ENCODE data around the gene PCNP. TPM values are rescaled to one million over a fixed set of nuclear protein-coding genes. Genes with fewer than 3 reads are reported as not detected.
A peak's percentile ranks its signal among the peaks of the same experiment; 100 is the strongest.

PCNP gene
- total and polyA plus RNA-seq, 9 of the 15 experiments (the other 6 are each of a cell fraction or from before 2014, with no cell fraction given), result 54.3 to 170 (median 150) TPM

DNA sequence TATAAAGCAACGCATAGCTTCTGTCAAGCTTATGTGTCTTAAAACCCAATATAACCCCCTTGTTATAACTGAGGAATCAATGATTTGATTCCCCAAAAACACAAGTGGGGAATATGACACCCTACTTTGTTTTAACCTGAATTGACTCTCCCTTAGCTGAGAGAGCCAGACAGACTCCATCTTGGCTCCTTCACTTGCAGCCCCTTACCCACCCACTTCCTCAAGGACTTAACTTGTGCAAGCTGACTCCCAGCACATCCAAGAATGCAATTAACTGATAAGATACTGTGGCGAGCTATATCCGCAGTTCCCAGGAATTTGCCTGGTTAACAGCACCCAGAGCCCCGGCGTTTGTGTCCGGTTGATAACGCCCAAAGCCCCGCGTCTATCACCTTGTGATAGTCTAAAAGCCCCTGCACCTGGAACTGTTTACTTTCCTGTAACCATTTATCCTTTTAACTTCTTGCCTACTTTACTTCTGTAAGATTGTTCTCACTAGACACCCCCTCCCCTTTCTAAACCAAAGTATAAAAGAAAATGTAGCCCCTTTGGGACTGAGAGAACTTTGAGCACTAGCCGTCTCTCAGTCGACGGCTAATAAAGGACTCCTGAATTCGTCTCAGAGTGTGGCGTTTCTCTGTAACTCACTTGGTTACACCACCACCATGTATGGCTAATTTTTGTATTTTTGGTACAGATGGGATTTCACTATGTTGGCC, 67.6 kb downstream of the PCNP start (continued):
- TF ChIP-seq, protein P1, sequence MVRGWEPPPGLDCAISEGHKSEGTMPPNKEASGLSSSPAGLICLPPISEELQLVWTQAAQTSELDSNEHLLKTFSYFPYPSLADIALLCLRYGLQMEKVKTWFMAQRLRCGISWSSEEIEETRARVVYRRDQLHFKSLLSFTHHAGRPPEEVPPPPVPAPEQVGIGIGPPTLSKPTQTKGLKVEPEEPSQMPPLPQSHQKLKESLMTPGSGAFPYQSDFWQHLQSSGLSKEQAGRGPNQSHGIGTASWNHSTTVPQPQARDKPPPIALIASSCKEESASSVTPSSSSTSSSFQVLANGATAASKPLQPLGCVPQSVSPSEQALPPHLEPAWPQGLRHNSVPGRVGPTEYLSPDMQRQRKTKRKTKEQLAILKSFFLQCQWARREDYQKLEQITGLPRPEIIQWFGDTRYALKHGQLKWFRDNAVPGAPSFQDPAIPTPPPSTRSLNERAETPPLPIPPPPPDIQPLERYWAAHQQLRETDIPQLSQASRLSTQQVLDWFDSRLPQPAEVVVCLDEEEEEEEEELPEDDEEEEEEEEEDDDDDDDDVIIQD (CRISPR knock-in tag; IDR thresholded peaks at IDR 0.05), result peak; percentile 99
- peak; percentile 100 for TF ChIP-seq KLF6 (CRISPR knock-in tag; IDR thresholded peaks at IDR 0.05; ENCODE audit: borderline replicate concordance)
- TF ChIP-seq, protein P2, sequence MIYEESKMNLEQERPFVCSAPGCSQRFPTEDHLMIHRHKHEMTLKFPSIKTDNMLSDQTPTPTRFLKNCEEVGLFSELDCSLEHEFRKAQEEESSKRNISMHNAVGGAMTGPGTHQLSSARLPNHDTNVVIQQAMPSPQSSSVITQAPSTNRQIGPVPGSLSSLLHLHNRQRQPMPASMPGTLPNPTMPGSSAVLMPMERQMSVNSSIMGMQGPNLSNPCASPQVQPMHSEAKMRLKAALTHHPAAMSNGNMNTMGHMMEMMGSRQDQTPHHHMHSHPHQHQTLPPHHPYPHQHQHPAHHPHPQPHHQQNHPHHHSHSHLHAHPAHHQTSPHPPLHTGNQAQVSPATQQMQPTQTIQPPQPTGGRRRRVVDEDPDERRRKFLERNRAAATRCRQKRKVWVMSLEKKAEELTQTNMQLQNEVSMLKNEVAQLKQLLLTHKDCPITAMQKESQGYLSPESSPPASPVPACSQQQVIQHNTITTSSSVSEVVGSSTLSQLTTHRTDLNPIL (CRISPR knock-in tag; IDR thresholded peaks at IDR 0.05), result peak; percentile 99
- TF ChIP-seq ZEB2 (IDR thresholded peaks at IDR 0.05), result 0 out of 2 replicates have a peak, but pooled peaks have one; percentile 40
- peak; percentile 99 for TF ChIP-seq KDM2B (CRISPR knock-in tag; IDR thresholded peaks at IDR 0.05)
- peak; percentile 100 for TF ChIP-seq ZNF165 (CRISPR knock-in tag; IDR thresholded peaks at IDR 0.05; ENCODE audit: borderline replicate concordance)
- TF ChIP-seq, protein P3, sequence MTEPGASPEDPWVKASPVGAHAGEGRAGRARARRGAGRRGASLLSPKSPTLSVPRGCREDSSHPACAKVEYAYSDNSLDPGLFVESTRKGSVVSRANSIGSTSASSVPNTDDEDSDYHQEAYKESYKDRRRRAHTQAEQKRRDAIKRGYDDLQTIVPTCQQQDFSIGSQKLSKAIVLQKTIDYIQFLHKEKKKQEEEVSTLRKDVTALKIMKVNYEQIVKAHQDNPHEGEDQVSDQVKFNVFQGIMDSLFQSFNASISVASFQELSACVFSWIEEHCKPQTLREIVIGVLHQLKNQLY (CRISPR knock-in tag; conservative IDR thresholded peaks at IDR 0.05), result peak in 1 of 2 experiments; percentile 90; a peak in 1 of 4 replicates
- TF ChIP-seq ZNF41 (CRISPR knock-in tag; conservative IDR thresholded peaks at IDR 0.05), result peak; percentile 99
- peak; percentile 99 for TF ChIP-seq PTTG1 (tag; IDR thresholded peaks at IDR 0.05; ENCODE audit: low read depth)
- peak; percentile 98 for TF ChIP-seq PHTF2 (CRISPR knock-in tag; IDR thresholded peaks at IDR 0.05)
- TF ChIP-seq, protein P4, sequence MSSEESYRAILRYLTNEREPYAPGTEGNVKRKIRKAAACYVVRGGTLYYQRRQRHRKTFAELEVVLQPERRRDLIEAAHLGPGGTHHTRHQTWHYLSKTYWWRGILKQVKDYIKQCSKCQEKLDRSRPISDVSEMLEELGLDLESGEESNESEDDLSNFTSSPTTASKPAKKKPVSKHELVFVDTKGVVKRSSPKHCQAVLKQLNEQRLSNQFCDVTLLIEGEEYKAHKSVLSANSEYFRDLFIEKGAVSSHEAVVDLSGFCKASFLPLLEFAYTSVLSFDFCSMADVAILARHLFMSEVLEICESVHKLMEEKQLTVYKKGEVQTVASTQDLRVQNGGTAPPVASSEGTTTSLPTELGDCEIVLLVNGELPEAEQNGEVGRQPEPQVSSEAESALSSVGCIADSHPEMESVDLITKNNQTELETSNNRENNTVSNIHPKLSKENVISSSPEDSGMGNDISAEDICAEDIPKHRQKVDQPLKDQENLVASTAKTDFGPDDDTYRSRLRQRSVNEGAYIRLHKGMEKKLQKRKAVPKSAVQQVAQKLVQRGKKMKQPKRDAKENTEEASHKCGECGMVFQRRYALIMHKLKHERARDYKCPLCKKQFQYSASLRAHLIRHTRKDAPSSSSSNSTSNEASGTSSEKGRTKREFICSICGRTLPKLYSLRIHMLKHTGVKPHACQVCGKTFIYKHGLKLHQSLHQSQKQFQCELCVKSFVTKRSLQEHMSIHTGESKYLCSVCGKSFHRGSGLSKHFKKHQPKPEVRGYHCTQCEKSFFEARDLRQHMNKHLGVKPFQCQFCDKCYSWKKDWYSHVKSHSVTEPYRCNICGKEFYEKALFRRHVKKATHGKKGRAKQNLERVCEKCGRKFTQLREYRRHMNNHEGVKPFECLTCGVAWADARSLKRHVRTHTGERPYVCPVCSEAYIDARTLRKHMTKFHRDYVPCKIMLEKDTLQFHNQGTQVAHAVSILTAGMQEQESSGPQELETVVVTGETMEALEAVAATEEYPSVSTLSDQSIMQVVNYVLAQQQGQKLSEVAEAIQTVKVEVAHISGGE (CRISPR knock-in tag; IDR thresholded peaks at IDR 0.05), result peak in 1 of 3 experiments; percentile 79; a peak in 2 of 6 replicates
- TF ChIP-seq ZNF3 (CRISPR knock-in tag; IDR thresholded peaks at IDR 0.05), result peak; percentile 88
- peak; percentile 91 for TF ChIP-seq ZNF77 (CRISPR knock-in tag; IDR thresholded peaks at IDR 0.05)
- TF ChIP-seq ZNF23 (CRISPR knock-in tag; IDR thresholded peaks at IDR 0.05), result peak; percentile 94
- TF ChIP-seq ZNF589 (CRISPR knock-in tag; IDR thresholded peaks at IDR 0.05; ENCODE audit: low read depth), result peak; percentile 99
- TF ChIP-seq ZNF212 (CRISPR knock-in tag; IDR thresholded peaks at IDR 0.05), result peak; percentile 99
- peak; percentile 97 for TF ChIP-seq ILK (tag; IDR thresholded peaks at IDR 0.05; ENCODE audit: borderline replicate concordance, low read depth)
- TF ChIP-seq RFX7 (CRISPR knock-in tag; IDR thresholded peaks at IDR 0.05), result peak; percentile 94
- TF ChIP-seq SRF (CRISPR knock-in tag; IDR thresholded peaks at IDR 0.05), result peak in 1 of 2 experiments; percentile 94; a peak in 2 of 4 replicates
- TF ChIP-seq TCF3 (CRISPR knock-in tag; IDR thresholded peaks at IDR 0.05), result peak; percentile 81

All from K562 (cell line).